SK-N-SH (cell line): Measurements from ENCODE around the gene FOXF2. TPM values are rescaled to one million over a fixed set of nuclear protein-coding genes. Genes with fewer than 3 reads are reported as not detected.

Experiments
- CTCF ChIA-PET: fragments of 300-600, 350-600 bp; formaldehyde crosslinking; extraction: SDS; loops from one replicate; lab custom pipeline; 2021; lab: Yijun Ruan, JAX
- POLR2A ChIA-PET: fragments of 350-600 bp; sonication (Branson Sonifier 250); formaldehyde crosslinking; extraction: SDS; loops from one replicate; lab custom pipeline; 2020; ENCODE audit warnings: antibody characterized with exemption, inconsistent platforms; lab: Yijun Ruan, JAX
- DNase-seq: peaks from one replicate; pipeline ENCODE4 v3.0.0; 2012
- H2AFZ ChIP-seq: fragments of 200-600 bp; sonication (generic); 2 replicates; pipeline ENCODE4 v1.8.1; 2016; ENCODE audit warnings: antibody characterized with exemption, mild to moderate bottlenecking, low read depth
- H3F3A ChIP-seq: fragments of 200-600 bp; sonication (generic); replicated peaks from 2 replicates; pipeline ENCODE3; 2016; ENCODE audit warnings: antibody characterized with exemption, mild to moderate bottlenecking; ENCODE audit not compliant: insufficient read depth
- H3K27ac ChIP-seq, 2 experiments: fragments of 200-500 bp in 1 of 2; fragments of 200-600 bp in 1 of 2; sonication (Bioruptor generic) in 1 of 2; sonication (generic), shearing (Covaris generic) in 1 of 2; 2 replicates each; pipeline versions ENCODE4 v1.5.1 to v1.6.1; 2014 to 2016; ENCODE audit warnings: low read depth in 2 of 2, inconsistent platforms in 1 of 2, low read length in 1 of 2, mild to moderate bottlenecking in 1 of 2, mixed read lengths in 1 of 2
- H3K27me3 ChIP-seq: fragments of 200-600 bp; sonication (generic), shearing (Covaris generic); 2 replicates; pipeline ENCODE4 v1.6.1; 2016; ENCODE audit warnings: mixed run types; ENCODE audit not compliant: insufficient read depth
- H3K36me3 ChIP-seq, 2 experiments: fragments of 200-500 bp in 1 of 2; fragments of 200-600 bp in 1 of 2; sonication (Bioruptor generic) in 1 of 2; sonication (generic) in 1 of 2; replicated peaks in 1 of 2; 2 replicates each; pipeline versions ENCODE3 to v1.5.1; 2014 to 2016; ENCODE audit warnings: low read length in 1 of 2, mild to moderate bottlenecking in 1 of 2; ENCODE audit not compliant: insufficient read depth in 2 of 2, control insufficient read depth in 1 of 2
- H3K4me1 ChIP-seq, 2 experiments: fragments of 200-500 bp in 1 of 2; fragments of 200-600 bp in 1 of 2; sonication (Bioruptor generic) in 1 of 2; sonication (generic), shearing (Covaris generic) in 1 of 2; 2 replicates each; pipeline versions ENCODE4 v1.5.1 to v1.6.1; 2014 to 2016; ENCODE audit warnings: low read depth in 1 of 2, low read length in 1 of 2, mixed run types in 1 of 2; ENCODE audit not compliant: insufficient read depth in 2 of 2, control insufficient read depth in 1 of 2
- H3K4me2 ChIP-seq: fragments of 200-600 bp; sonication (generic), shearing (Covaris generic); 2 replicates; pipeline ENCODE4 v1.6.1; 2017; ENCODE audit warnings: mixed run types
- H3K4me3 ChIP-seq, 2 experiments: fragments of 200-500 bp in 1 of 2; fragments of 200-600 bp in 1 of 2; sonication (Bioruptor generic) in 1 of 2; sonication (generic), shearing (Covaris generic) in 1 of 2; 2 replicates each; pipeline versions ENCODE4 v1.5.1 to v1.8.1; 2014 to 2016; ENCODE audit warnings: low read depth in 2 of 2, inconsistent platforms in 1 of 2, low read length in 1 of 2, mild to moderate bottlenecking in 1 of 2, mixed read lengths in 1 of 2, moderate library complexity in 1 of 2
- H3K79me2 ChIP-seq: fragments of 200-600 bp; sonication (generic); 2 replicates; pipeline ENCODE4 v1.8.1; 2017; ENCODE audit warnings: mild to moderate bottlenecking; ENCODE audit not compliant: insufficient read depth
- H3K9ac ChIP-seq: fragments of 200-600 bp; sonication (generic); 2 replicates; pipeline ENCODE4 v1.6.1; 2017; ENCODE audit warnings: mixed run types
- H3K9me2 ChIP-seq: fragments of 200-600 bp; sonication (generic); 2 replicates; pipeline ENCODE4 v1.6.1; 2017; ENCODE audit warnings: mixed run types
- H3K9me3 ChIP-seq: fragments of 200-600 bp; sonication (generic); 2 replicates; pipeline ENCODE4 v1.6.1; 2017; ENCODE audit warnings: mixed run types, mild to moderate bottlenecking, moderate library complexity
- H4K20me1 ChIP-seq: fragments of 200-600 bp; sonication (generic); 2 replicates; pipeline ENCODE4 v1.6.1; 2017; ENCODE audit warnings: mild to moderate bottlenecking, mixed run types; ENCODE audit not compliant: insufficient read depth
- ELF1 ChIP-seq: IDR thresholded peaks from 2 replicates; pipeline ENCODE4 v1.4.0; 2012
- EZH2phosphoT487 ChIP-seq: fragments of 200-600 bp; sonication (generic); IDR thresholded peaks from 2 replicates; pipeline ENCODE4 v1.6.1; 2017; ENCODE audit warnings: low read depth, mixed run types, mild to moderate bottlenecking, antibody characterized with exemption, moderate library complexity, borderline replicate concordance
- FOSL2 ChIP-seq: IDR thresholded peaks from 2 replicates; pipeline ENCODE4 v1.4.0; 2012; ENCODE audit warnings: low read depth, mild to moderate bottlenecking, moderate library complexity, borderline replicate concordance
- FOXJ3 ChIP-seq: sonication (generic); formaldehyde crosslinking; IDR thresholded peaks from 2 replicates; pipeline ENCODE4 v1.5.1; 2020; ENCODE audit warnings: mild to moderate bottlenecking, missing genetic modification reagents
- MEF2A ChIP-seq: IDR thresholded peaks from 2 replicates; pipeline ENCODE4 v1.4.0; 2012; ENCODE audit warnings: low read depth, borderline replicate concordance
- NFIC ChIP-seq: IDR thresholded peaks from 2 replicates; pipeline ENCODE4 v1.4.0; 2012; ENCODE audit warnings: borderline replicate concordance
- NRF1 ChIP-seq: IDR thresholded peaks from 2 replicates; pipeline ENCODE4 v1.6.1; 2012; ENCODE audit warnings: low read depth, mild to moderate bottlenecking, low read length
- POLR2AphosphoS5 ChIP-seq: IDR thresholded peaks from 2 replicates; pipeline ENCODE4 v1.6.1; 2012; ENCODE audit warnings: low read depth, low read length
- RAD21 ChIP-seq: IDR thresholded peaks from 2 replicates; pipeline ENCODE4 v1.6.1; 2012; ENCODE audit warnings: mild to moderate bottlenecking, low read length
- RFX5 ChIP-seq: IDR thresholded peaks from 2 replicates; pipeline ENCODE4 v1.6.1; 2012; ENCODE audit warnings: mild to moderate bottlenecking, improper control_type of control experiment, low read length
- RXRA ChIP-seq: IDR thresholded peaks from 2 replicates; pipeline ENCODE4 v1.4.0; 2012; ENCODE audit warnings: low read depth, mild to moderate bottlenecking, borderline replicate concordance
- TAF1 ChIP-seq: IDR thresholded peaks from 2 replicates; pipeline ENCODE4 v1.6.1; 2012; ENCODE audit warnings: low read depth, mild to moderate bottlenecking, low read length, moderate library complexity, borderline replicate concordance
- TEAD4 ChIP-seq: IDR thresholded peaks from 2 replicates; pipeline ENCODE4 v1.4.0; 2012; ENCODE audit warnings: mild to moderate bottlenecking, borderline replicate concordance; ENCODE audit not compliant: insufficient read depth
- YY1 ChIP-seq: IDR thresholded peaks from 2 replicates; pipeline ENCODE4 v1.4.0; 2012; ENCODE audit warnings: low read depth, mild to moderate bottlenecking
- WGBS: methylation state at CpG from one replicate; pipeline ENCODE4 v1.1.6; 2017; ENCODE audit warnings: low lambda C conversion rate; 5-methylcytosine and 5-hydroxymethylcytosine counted together
- polyA plus RNA-seq, 3 experiments: library from polyadenylated mRNA; depleted of rRNA; stranded (reverse); fragments of >200 nt; gene quantifications; 2 replicates each; pipeline ENCODE4 v1.2.3, GENCODE V29; 2012
- TF ChIP-seq, protein P1 (sequence below): fragments of 200-600 bp; sonication (generic); IDR thresholded peaks from 2 replicates; pipeline ENCODE4 v1.6.1; 2017; ENCODE audit warnings: antibody characterized with exemption, mild to moderate bottlenecking, moderate library complexity
- TF ChIP-seq, protein P2 (sequence below): fragments of 150-350 bp; IDR thresholded peaks from 2 replicates; pipeline ENCODE4 v1.6.1; 2016; ENCODE audit warnings: mild to moderate bottlenecking, low read depth, low read length
- TF ChIP-seq, protein P3 (sequence below): IDR thresholded peaks from 2 replicates; pipeline ENCODE4 v1.4.0; 2012; ENCODE audit warnings: low read depth

FOXF2 gene
- polyA plus RNA-seq, 1 of the 3 experiments (the other 2 are of a cell fraction): not detected

DNA sequence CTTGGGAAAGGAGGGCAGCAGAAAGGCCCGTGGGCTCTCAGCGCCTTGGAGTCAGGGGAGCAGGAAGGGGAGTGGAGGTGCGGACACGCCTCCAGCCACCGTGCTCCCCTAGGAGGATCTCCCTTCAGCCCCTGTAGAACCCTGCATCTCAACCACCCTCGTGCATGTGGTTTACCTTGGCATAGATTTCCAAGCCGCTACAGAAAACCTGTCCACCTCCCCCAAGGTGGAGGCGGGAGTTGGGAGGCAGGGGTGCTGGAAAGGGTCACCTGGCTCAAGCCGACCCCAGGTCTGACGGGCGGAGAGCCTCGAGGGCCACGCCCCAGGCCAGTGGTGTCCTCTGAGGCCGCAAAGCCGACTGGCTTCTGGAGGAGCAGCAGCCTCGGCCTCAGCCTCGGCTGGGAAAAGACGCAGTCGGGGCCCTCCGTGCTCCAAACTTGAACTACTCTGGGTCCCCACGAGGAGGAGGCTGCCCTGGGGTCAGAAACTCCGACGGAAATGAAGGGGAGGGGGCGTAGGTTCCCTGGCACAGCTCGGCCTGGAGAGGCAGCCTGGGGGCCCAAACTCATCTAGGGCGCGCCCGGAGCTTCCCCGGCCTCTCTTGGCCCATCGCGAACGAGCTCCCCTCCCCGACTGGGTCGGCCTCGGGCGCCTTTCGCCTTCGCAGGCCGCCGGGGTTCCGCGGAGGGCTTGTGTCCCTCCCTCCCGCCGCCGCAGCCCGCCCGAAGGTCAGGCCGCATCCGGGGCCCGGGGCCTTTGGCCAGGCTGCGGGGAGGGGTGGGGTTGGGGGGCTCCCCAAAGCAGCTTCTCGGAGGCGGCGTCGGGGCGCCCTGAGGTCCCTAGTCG is 6.3 kb upstream of the FOXF2 start:
- H4K20me1 ChIP-seq: no peaks in the 10 kb centered on the region
- H3K4me2 ChIP-seq: no peak overlapping the region
- no peak overlapping the region for H3K4me3 ChIP-seq
- H3K27ac ChIP-seq: no peak overlapping the region
- H3K9me3 ChIP-seq: no peaks in the 10 kb centered on the region
- no peaks in the 10 kb centered on the region for H3K4me1 ChIP-seq
- 17% methylated on average over 12 of the region's 57 CpGs for WGBS
- no peak for DNase-seq
- TF ChIP-seq POLR2AphosphoS5 (no peak), TAF1 (no peak), ELF1 (no peak), RXRA (no peak), NFIC (no peak), NRF1 (no peak), RFX5 (no peak), MEF2A (no peak), FOSL2 (no peak), YY1 (no peak)
- TF ChIP-seq, protein P1, sequence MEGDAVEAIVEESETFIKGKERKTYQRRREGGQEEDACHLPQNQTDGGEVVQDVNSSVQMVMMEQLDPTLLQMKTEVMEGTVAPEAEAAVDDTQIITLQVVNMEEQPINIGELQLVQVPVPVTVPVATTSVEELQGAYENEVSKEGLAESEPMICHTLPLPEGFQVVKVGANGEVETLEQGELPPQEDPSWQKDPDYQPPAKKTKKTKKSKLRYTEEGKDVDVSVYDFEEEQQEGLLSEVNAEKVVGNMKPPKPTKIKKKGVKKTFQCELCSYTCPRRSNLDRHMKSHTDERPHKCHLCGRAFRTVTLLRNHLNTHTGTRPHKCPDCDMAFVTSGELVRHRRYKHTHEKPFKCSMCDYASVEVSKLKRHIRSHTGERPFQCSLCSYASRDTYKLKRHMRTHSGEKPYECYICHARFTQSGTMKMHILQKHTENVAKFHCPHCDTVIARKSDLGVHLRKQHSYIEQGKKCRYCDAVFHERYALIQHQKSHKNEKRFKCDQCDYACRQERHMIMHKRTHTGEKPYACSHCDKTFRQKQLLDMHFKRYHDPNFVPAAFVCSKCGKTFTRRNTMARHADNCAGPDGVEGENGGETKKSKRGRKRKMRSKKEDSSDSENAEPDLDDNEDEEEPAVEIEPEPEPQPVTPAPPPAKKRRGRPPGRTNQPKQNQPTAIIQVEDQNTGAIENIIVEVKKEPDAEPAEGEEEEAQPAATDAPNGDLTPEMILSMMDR: no peak
- TF ChIP-seq, protein P2, sequence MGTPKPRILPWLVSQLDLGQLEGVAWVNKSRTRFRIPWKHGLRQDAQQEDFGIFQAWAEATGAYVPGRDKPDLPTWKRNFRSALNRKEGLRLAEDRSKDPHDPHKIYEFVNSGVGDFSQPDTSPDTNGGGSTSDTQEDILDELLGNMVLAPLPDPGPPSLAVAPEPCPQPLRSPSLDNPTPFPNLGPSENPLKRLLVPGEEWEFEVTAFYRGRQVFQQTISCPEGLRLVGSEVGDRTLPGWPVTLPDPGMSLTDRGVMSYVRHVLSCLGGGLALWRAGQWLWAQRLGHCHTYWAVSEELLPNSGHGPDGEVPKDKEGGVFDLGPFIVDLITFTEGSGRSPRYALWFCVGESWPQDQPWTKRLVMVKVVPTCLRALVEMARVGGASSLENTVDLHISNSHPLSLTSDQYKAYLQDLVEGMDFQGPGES: no peak
- POLR2A ChIA-PET: no interaction called here
- CTCF ChIA-PET: interaction anchor here (0.9 to 5.8 kb wide), 7 partner anchors 13 to 790 kb away, joined by 3 to 42 read pairs (median 3); no protein-coding TSS in a partner anchor
- H3K9me2 ChIP-seq: no peaks in the 10 kb centered on the region
- no peaks in the 10 kb centered on the region for H3F3A ChIP-seq
- no peaks in the 10 kb centered on the region for H3K79me2 ChIP-seq
- peaks cover 95% of the 10 kb centered on the region for H3K27me3 ChIP-seq
- no peaks in the 10 kb centered on the region for H3K36me3 ChIP-seq
- no peak overlapping the region for H2AFZ ChIP-seq
- no peak overlapping the region for H3K9ac ChIP-seq

- no peak for DNase-seq
- Histone ChIP-seq H3K9me3 (no peaks in the 10 kb centered on the region), H3F3A (no peaks in the 10 kb centered on the region), H3K36me3 (no peaks in the 10 kb centered on the region), H2AFZ (no peak overlapping the region), H3K27me3 (peaks cover 95% of the 10 kb centered on the region), H3K9ac (no peak overlapping the region), H3K79me2 (no peaks in the 10 kb centered on the region), H3K9me2 (no peaks in the 10 kb centered on the region), H3K4me3 (no peak overlapping the region), H3K27ac (no peak overlapping the region), H3K4me1 (no peaks in the 10 kb centered on the region), H4K20me1 (no peaks in the 10 kb centered on the region), H3K4me2 (no peak overlapping the region)
- 17% methylated on average over 18 of the region's 71 CpGs for WGBS
- ChIA-PET CTCF (interaction anchor here (1.0 to 5.8 kb wide), 4 partner anchors 12 to 791 kb away, joined by 3 to 42 read pairs (median 4); no protein-coding TSS in a partner anchor), POLR2A (no interaction called here)
- TF ChIP-seq TEAD4 (no peak), FOXJ3 (CRISPR knock-in tag) (no peak), NRF1 (no peak), TAF1 (no peak), EZH2phosphoT487 (no peak), RAD21 (no peak), FOSL2 (no peak)
- TF ChIP-seq, protein P2: no peak
- TF ChIP-seq, protein P3, sequence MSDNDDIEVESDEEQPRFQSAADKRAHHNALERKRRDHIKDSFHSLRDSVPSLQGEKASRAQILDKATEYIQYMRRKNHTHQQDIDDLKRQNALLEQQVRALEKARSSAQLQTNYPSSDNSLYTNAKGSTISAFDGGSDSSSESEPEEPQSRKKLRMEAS: no peak
Observed at GRCh38 chr6:1383729-1384548, 5.4 kb upstream of the FOXF2 start.
